ENCODE results near the gene FAM50B. TPM values are rescaled to one million over a fixed set of nuclear protein-coding genes. Genes with fewer than 3 reads are reported as not detected.

Gene FAM50B
- total RNA-seq (2014; rRNA removed; shearing (Covaris generic)): 1.0 and 1.2 TPM in 2 replicates

GRCh38 chr6:3848925-3849605 lies at the start of gene FAM50B:
FAM50B (plus strand) TSS chr6:3849373; CDS start chr6:3849812, 439 bp downstream.
- peak; percentile 65 for DNase-seq (ENCODE audit: low read depth)

- no peak for DNase-seq (ENCODE audit: low read depth)
Observed at GRCh38 chr6:3799719-3800118, 49.5 kb upstream of the FAM50B start.

- DNase-seq (ENCODE audit: low read depth): no peak
Observed at GRCh38 chr6:3800850-3801591, 48.2 kb upstream of the FAM50B start.

DNA sequence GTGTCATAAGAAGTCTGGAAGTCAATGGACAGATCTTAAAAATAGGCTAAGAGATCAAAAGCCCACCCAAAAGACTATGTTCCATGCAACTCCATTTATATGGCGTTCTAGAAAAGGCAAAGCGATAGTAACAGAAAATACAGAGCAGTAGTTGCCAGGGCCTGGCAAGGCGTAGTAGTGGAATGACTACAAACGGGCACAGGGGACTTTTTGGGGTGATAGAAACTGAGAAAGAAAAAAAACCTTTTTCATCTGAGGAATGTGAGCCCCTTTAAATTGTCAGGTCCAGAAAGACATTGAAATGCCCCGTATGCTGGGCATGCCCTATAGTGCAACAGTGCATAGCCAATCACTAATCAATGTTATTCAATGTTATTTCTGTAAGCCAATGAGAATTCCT lies 47.2 kb upstream of the FAM50B start:
- DNase-seq (ENCODE audit: low read depth): no peak

- DNase-seq (ENCODE audit: low read depth): peak; percentile 97
Observed at GRCh38 chr6:3803627-3804468, 45.3 kb upstream of the FAM50B start.

- DNase-seq (ENCODE audit: low read depth): peak; percentile 40
Observed at GRCh38 chr6:3804964-3805363, 44.2 kb upstream of the FAM50B start.

- DNase-seq (ENCODE audit: low read depth): peak; percentile 48
Observed at GRCh38 chr6:3805448-3806123, 43.6 kb upstream of the FAM50B start.

DNA sequence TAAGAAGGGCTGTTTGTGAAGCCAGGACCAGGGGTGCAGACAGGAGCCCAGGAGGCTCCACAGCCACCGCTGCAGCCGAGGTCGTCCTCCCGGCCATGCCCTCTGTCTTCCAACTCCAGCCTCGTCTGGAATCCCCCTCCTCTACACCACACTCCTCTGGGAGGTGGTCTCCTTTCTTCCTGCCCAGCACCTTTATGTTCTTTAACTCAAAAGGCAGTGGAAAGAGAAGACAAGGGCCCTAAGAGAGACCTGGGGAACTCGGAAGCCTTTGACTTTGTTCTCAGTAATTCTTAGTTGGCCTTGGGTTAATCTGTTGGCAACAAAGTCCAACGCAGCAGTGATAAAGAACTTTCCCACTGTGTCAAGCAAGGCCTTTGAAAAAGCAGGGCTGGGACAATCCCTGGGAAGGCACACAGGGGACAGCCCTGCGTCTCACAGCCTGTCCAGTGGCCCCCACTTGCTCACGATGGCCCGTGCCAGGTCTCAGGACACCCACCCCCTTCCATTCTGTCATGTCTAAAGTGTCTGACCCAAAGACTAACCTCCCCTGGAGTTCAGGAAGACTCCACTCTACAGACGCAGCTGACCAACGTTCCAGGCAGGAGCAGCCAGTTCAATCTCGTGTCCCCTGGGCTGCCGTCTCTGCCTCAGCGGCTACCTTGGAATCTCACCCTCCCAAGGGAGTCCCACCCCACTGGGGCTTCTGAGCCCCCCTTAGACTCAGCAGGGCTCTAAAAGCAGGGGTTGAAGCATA lies 42.8 kb upstream of the FAM50B start:
- DNase-seq (ENCODE audit: low read depth): no peak

DNA sequence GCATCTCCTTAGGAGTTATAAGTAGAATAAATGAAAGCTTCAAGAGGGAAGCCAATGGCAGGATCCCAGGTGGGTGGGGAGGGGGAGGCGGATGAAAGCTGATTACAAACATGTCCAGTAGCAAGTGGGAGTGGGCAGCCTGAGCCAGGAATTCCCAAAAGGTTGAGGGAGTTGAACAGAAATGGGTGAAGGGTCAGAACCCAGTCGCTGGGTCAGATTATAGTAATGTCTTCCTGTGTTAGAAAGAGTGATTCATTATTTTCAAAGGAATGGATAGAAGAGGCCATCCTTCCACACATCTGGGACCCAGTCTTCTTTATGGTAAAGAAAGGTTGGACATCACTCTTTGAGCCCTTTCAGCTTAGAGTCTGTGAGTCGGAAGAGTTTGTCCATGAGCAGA lies 41.0 kb upstream of the FAM50B start:
- DNase-seq (ENCODE audit: low read depth): peak; percentile 21

DNA sequence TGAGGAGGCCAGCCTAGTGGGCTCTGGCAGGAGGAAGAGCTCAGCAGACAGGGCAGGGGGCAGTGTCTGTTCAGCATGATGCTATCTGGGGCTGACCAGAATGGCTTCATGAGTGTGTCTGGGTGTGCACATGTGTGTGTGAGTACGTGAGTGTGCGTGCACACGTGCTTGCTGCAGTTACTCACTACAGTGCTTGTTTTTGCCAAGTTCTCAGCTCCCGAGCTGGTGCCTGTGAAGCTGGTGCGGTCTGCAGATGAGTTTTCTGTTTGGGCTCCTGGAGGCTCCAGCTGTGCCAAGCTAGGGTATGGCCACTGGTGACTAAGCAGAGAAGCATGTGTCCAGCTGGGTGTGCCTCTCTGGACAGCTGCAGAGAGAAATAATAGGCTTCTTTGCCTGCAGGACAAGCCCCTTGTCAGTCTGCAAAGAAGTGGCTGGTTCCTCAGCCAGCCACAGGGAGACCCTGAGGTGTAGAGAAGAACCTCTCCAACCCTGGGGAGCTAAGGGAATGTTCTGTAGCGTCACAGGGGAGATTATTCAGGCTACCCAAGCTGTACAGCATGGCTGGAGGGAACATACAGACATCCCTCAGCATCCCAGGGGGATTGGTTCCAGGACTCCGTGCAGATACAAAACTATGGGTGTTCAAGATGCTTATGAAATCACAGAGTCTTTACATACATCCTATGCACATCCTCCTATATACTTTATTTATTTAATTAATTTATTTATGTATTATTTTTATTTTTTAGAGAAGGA lies 40.2 kb upstream of the FAM50B start:
- DNase-seq (ENCODE audit: low read depth): peak; percentile 97

DNA sequence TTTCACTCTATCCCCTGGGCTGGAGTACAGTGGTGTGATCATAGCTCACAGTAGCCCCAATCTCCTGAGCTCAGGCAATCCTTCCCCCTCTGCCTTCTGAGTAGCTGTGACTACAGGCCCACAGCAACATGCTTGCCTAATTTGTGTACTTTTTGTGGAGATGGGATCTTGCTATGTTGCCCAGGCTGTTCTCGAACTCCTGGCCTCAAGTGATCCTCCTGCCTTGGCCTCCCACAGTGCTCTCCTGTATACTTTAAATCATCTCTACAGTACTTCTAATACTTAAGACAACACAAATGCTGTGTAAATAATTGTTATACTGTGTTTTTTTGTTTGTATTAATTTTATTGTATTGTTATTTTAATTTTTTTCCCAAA lies 39.7 kb upstream of the FAM50B start:
- DNase-seq (ENCODE audit: low read depth): no peak

DNA sequence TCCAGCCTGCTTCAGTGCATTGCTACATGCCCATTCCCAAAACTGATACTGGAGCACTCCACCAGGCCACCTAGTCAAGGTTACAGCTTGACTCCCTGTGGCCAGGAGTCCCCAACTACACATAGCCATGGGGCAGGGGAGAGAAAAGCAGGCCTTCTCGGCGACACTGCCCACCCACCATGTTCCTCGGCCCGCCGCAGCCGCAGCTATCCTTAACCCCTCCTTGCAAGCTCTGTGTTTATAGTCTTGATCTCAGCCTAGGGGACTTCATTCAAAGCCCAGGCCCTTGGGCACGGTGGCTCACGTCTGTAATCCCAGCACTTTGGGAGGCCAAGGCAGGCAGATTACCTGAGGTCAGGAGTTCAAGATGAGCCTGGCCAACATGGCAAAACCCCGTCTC lies 39.2 kb upstream of the FAM50B start:
- no peak for DNase-seq (ENCODE audit: low read depth)

DNA sequence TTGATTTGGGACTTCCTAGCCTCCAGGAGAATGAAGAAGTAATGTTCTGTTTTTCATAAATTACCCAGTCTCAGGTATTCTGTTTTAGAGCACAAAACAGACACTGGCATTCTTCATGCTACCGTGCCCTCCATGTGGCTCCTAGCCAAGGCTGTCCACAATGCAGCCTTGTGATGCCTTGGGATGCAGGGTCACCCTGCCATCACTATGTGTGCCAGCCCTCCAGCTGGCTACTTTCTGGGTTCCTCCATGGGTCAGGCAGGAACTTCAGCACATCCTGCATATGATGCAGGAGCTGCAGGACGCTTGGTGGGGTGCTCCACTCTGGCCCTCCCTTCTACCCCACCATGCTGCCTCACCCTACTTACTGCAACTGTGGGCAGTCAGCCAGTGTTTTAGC lies 38.0 kb upstream of the FAM50B start:
- DNase-seq (ENCODE audit: low read depth): peak; percentile 32

GRCh38 chr6:3812596-3812995 lies 36.6 kb upstream of the FAM50B start:
- no peak for DNase-seq (ENCODE audit: low read depth)

- peak; percentile 78 for DNase-seq (ENCODE audit: low read depth)
Observed at GRCh38 chr6:3813150-3813780, 35.9 kb upstream of the FAM50B start.

- DNase-seq (ENCODE audit: low read depth): no peak
Observed at GRCh38 chr6:3813918-3814317, 35.3 kb upstream of the FAM50B start.

- DNase-seq (ENCODE audit: low read depth): no peak
Observed at GRCh38 chr6:3814539-3814938, 34.6 kb upstream of the FAM50B start.

DNA sequence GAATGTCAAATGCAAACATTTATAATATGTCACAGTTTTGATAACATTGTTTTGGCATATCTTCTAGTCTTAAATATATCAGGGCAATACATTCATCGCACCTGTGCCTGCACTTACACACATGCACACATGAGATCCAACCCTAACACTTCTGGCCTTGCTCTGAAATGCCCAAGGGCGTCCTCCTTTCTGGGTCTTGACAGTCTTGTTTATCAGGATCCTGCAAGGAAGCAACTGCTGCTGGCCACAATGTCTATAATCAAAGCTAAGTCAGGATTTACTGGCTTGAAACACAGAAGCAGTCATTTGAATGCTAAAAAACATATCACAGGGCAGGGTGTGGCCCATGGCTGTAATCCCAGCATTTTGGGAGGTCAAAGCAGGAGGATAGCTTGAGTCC lies 32.9 kb upstream of the FAM50B start:
- DNase-seq (ENCODE audit: low read depth): no peak

- no peak for DNase-seq (ENCODE audit: low read depth)
Observed at GRCh38 chr6:3819161-3820110, 29.7 kb upstream of the FAM50B start.
